RWPE1 (cell line): ENCODE results near the gene GRID1.

Experiments
- CTCF ChIA-PET: fragments of 350-600 bp; sonication (Branson Sonifier 250); formaldehyde crosslinking; extraction: SDS; loops from one replicate; lab custom pipeline; 2021; lab: Yijun Ruan, JAX
- POLR2A ChIA-PET: fragments of 400-600 bp; formaldehyde crosslinking; extraction: SDS; loops from one replicate; lab custom pipeline; 2020; ENCODE audit warnings: antibody characterized with exemption; ENCODE audit not compliant: low non-redundant PET; lab: Yijun Ruan, JAX
- DNase-seq: peaks from one replicate; pipeline ENCODE4 v3.0.0; 2012; ENCODE audit warnings: low spot score
- H3K27ac ChIP-seq: fragments of 450-650 bp; 2 replicates; pipeline ENCODE4 v1.5.1; 2017
- TF ChIP-seq, protein P1 (sequence below): fragments of 450-650 bp; conservative IDR thresholded peaks from 2 replicates; pipeline ENCODE4 v1.5.1; 2017; ENCODE audit warnings: low read depth, mild to moderate bottlenecking

Gene GRID1

DNA sequence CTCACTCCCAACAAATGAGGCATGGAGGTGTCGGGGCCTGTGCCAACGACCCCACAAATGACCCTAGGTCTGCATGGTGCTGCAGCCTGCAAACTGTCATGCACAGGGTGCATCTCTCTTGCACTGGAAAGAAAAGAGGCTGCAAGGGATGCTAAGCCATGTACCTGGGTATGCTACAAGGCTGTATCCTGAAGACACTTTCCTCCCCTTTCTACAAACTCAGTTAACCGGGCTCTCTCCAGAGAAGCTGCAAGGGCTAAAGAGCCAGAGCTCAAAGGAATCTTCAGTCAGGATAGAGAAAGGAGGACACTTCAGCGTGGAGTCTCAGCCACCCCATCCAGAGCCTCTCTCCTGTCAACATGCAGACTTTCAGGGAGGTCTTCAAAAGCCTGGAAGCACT lies 449.0 kb downstream of the GRID1 start:
- POLR2A ChIA-PET, result no interaction called here
- no peak for DNase-seq
- CTCF ChIA-PET, result no interaction called here
- TF ChIP-seq, protein P1, sequence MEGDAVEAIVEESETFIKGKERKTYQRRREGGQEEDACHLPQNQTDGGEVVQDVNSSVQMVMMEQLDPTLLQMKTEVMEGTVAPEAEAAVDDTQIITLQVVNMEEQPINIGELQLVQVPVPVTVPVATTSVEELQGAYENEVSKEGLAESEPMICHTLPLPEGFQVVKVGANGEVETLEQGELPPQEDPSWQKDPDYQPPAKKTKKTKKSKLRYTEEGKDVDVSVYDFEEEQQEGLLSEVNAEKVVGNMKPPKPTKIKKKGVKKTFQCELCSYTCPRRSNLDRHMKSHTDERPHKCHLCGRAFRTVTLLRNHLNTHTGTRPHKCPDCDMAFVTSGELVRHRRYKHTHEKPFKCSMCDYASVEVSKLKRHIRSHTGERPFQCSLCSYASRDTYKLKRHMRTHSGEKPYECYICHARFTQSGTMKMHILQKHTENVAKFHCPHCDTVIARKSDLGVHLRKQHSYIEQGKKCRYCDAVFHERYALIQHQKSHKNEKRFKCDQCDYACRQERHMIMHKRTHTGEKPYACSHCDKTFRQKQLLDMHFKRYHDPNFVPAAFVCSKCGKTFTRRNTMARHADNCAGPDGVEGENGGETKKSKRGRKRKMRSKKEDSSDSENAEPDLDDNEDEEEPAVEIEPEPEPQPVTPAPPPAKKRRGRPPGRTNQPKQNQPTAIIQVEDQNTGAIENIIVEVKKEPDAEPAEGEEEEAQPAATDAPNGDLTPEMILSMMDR, result no peak
- H3K27ac ChIP-seq, result no peak overlapping the region

GRCh38 chr10:85916994-85917573 lies 449.5 kb downstream of the GRID1 start:
- POLR2A ChIA-PET, result no interaction called here

GRCh38 chr10:85916286-85916685 lies 450.3 kb downstream of the GRID1 start:
- TF ChIP-seq, protein P1, result no peak
- POLR2A ChIA-PET, result no interaction called here
- CTCF ChIA-PET, result interaction anchor here (0.6 kb wide), 1 partner anchor 355 kb away, joined by 5 read pairs; no protein-coding TSS in a partner anchor
- no peak for DNase-seq
- H3K27ac ChIP-seq, result no peak overlapping the region

More at GRCh38 chr10:85916994-85917573, 449.5 kb downstream of the GRID1 start:
- CTCF ChIA-PET, result interaction anchor here (0.6 kb wide), 1 partner anchor 222 kb away, joined by 3 read pairs; no protein-coding TSS in a partner anchor
- TF ChIP-seq, protein P1, result no peak
- no peak for DNase-seq
- no peak overlapping the region for H3K27ac ChIP-seq

- no peak for DNase-seq
- CTCF ChIA-PET, result interaction anchor here (0.6 kb wide), 1 partner anchor 355 kb away, joined by 5 read pairs; no protein-coding TSS in a partner anchor
- H3K27ac ChIP-seq, result no peak overlapping the region
- TF ChIP-seq, protein P1, result no peak
- POLR2A ChIA-PET, result no interaction called here
Observed at GRCh38 chr10:85915245-85915846, 451.2 kb downstream of the GRID1 start.

DNA sequence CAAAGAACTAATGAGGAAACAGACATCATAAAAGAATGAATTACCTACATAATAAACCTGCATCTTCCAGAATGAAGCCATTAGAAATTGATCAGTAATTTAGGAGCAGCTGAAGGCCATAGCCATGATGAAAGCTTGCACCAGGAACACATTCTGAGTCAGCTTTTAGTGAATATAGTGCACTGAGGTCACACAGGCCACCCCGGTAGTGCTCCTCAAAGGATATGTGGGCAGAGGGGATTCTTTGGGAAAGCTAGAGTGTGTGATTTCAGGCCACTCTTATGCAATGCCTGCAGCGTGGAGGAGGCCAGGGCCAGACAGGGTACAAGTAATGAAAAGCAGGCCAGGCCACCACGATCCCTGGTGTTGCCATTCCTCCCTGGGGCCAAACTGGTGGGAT lies 451.9 kb downstream of the GRID1 start:
- CTCF ChIA-PET, result no interaction called here
- POLR2A ChIA-PET, result no interaction called here
- TF ChIP-seq, protein P1, result no peak
- no peak overlapping the region for H3K27ac ChIP-seq
- DNase-seq, result no peak

DNA sequence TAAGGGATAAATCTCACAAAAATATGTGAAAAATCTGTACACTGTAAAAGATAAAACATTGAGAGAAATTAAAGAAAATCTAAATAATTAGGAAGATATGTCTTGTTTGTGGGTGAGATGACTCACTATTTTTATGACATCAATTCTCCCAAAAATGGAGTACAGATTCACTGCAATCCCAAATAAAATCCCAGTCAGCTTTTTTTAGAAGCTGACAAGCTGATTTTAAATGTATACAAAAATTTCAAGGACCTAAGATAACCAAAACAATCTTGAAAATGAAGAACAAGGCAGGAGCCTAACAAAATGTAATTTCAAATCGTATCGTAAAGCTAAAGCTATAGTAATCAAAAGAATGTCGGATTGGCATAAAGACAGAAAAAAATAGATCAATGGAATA lies 458.1 kb downstream of the GRID1 start:
- ChIA-PET CTCF (no interaction called here), POLR2A (no interaction called here)
- no peak for DNase-seq
- TF ChIP-seq, protein P1, result no peak
- H3K27ac ChIP-seq, result no peak overlapping the region
